Fibroblast of lung (primary cell): ENCODE data around the gene RPL23. TPM values are rescaled to one million over a fixed set of nuclear protein-coding genes. Genes with fewer than 3 reads are reported as not detected.

ENCODE experiments used
- DNase-seq, 2 donors: peaks; one replicate each; pipeline versions ENCODE4 v3.0.0 to v3.0.0-alpha.2; 2010; ENCODE audit warnings: low read depth in 2 of 2
- H2AFZ ChIP-seq: 2 replicates; pipeline ENCODE4 v1.5.1; 2012; ENCODE audit warnings: low read length, control low read depth, inconsistent platforms
- H3K27ac ChIP-seq: 2 replicates; pipeline ENCODE4 v1.5.1; 2011; ENCODE audit warnings: low read length, control low read depth; ENCODE audit not compliant: insufficient read depth
- H3K27me3 ChIP-seq: 2 replicates; pipeline ENCODE4 v1.5.1; 2011; ENCODE audit warnings: mild to moderate bottlenecking, low read length; ENCODE audit not compliant: control insufficient read depth, insufficient read depth
- H3K36me3 ChIP-seq: 2 replicates; pipeline ENCODE4 v1.5.1; 2011; ENCODE audit warnings: low read length; ENCODE audit not compliant: control insufficient read depth, insufficient read depth
- H3K4me1 ChIP-seq: 2 replicates; pipeline ENCODE4 v1.5.1; 2011; ENCODE audit warnings: low read length; ENCODE audit not compliant: control insufficient read depth, insufficient read depth; ENCODE audit errors: extremely low read depth
- H3K4me2 ChIP-seq: 2 replicates; pipeline ENCODE4 v1.5.1; 2011; ENCODE audit warnings: low read length, control low read depth; ENCODE audit not compliant: insufficient read depth; ENCODE audit errors: extremely low read depth
- H3K4me3 ChIP-seq, 4 experiments: fragments of 200-600 bp in 1 of 4; sonication (generic) in 1 of 4; replicated peaks in 1 of 4; 2 replicates each; pipeline ENCODE4 v1.5.1; 2011 to 2016; ENCODE audit warnings: low read length in 4 of 4, low read depth in 3 of 4, mild to moderate bottlenecking in 3 of 4, control low read depth in 2 of 4, inconsistent platforms in 1 of 4, mixed read lengths in 1 of 4; ENCODE audit not compliant: insufficient read depth in 1 of 4; ENCODE audit errors: control extremely low read depth in 1 of 4
- H3K79me2 ChIP-seq: 2 replicates; pipeline ENCODE4 v1.5.1; 2012; ENCODE audit warnings: mild to moderate bottlenecking, low read length, inconsistent platforms; ENCODE audit not compliant: control insufficient read depth, insufficient read depth
- H3K9ac ChIP-seq: 2 replicates; pipeline ENCODE4 v1.5.1; 2011; ENCODE audit warnings: mild to moderate bottlenecking, low read length, control low read depth; ENCODE audit not compliant: insufficient read depth
- H3K9me3 ChIP-seq: 2 replicates; pipeline ENCODE4 v1.5.1; 2012; ENCODE audit warnings: low read depth, low read length; ENCODE audit not compliant: control insufficient read depth, insufficient read depth
- H4K20me1 ChIP-seq: 2 replicates; pipeline ENCODE4 v1.5.1; 2011; ENCODE audit warnings: low read length; ENCODE audit not compliant: control insufficient read depth, insufficient read depth; ENCODE audit errors: extremely low read depth
- EZH2 ChIP-seq: IDR thresholded peaks from 2 replicates; pipeline ENCODE4 v1.5.1; 2012; ENCODE audit warnings: low read length, control low read depth, mild to moderate bottlenecking; ENCODE audit errors: missing control alignments
- polyA plus RNA-seq, 2 donors: library from polyadenylated mRNA; depleted of rRNA in 1 of 2; stranded (reverse) in 1 of 2; unstranded in 1 of 2; fragments of >200 nt; gene quantifications; 2 replicates each; pipeline ENCODE4 v1.2.1, GENCODE V29; 2011 to 2012; ENCODE audit warnings: missing spikeins in 1 of 2
- total RNA-seq: library from RNA; depleted of rRNA; stranded (reverse); fragments of >200 nt; gene quantifications from 2 replicates; pipeline ENCODE4 v1.2.1, GENCODE V29; 2014
- TF ChIP-seq, protein P1 (sequence below), 2 donors: IDR thresholded peaks in 1 of 2; conservative IDR thresholded peaks in 1 of 2; 1 replicate in 1 of 2; 2 replicates in 1 of 2; pipeline ENCODE4 v1.5.1; 2011 to 2012; ENCODE audit warnings: low read length in 2 of 2, control low read depth in 1 of 2, inconsistent platforms in 1 of 2, low read depth in 1 of 2, mild to moderate bottlenecking in 1 of 2

Gene RPL23
- total and polyA plus RNA-seq, 2 donors (not counting 1 experiment from before 2014, with no cell fraction given): 1,552 to 2,693 TPM

DNA sequence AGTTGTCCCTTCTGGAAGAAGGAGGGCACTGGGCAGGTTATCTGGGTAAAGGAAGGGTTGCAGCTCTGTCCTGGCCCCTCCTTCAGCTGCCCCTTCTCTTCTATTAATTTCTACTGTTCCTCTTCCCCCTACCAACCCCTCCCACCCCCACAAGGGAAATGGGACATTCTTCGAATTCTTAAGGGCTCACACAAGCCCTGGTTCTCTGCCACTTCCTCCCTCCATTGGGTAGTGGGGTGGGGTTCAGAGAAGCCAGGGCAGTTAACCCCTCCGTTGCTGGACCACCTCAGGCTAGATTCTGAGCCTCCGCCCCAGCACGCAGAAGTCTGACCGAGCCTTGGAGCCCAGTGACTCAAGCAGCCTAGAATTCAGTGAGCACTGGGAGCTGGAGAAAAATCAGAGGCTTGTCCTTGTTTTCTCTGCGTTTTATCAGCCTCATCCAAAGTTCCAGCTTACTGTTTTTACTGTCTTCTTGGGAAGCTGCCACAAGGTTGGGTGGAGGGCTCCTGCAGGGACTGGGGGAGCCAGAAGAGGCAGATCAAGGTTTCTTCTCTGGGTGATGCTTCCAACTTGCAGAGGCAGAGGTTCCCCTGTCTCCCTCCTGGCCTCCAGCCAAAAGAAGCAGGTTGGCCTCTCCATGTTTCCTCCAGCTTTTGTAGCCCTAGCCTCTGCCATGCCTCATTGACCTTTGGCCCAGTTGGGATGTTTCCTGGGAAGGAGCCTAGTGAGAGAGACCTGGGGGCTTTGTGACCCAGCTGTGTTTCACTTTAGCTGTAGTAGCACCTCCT is 26.6 kb upstream of the RPL23 start:
- H3K4me2 ChIP-seq: peak overlapping the region; percentile 81
- H3K4me1 ChIP-seq: peaks cover 58% of the 10 kb centered on the region
- no peaks in the 10 kb centered on the region for H3K27me3 ChIP-seq
- no peak for TF ChIP-seq EZH2
- TF ChIP-seq, protein P1, sequence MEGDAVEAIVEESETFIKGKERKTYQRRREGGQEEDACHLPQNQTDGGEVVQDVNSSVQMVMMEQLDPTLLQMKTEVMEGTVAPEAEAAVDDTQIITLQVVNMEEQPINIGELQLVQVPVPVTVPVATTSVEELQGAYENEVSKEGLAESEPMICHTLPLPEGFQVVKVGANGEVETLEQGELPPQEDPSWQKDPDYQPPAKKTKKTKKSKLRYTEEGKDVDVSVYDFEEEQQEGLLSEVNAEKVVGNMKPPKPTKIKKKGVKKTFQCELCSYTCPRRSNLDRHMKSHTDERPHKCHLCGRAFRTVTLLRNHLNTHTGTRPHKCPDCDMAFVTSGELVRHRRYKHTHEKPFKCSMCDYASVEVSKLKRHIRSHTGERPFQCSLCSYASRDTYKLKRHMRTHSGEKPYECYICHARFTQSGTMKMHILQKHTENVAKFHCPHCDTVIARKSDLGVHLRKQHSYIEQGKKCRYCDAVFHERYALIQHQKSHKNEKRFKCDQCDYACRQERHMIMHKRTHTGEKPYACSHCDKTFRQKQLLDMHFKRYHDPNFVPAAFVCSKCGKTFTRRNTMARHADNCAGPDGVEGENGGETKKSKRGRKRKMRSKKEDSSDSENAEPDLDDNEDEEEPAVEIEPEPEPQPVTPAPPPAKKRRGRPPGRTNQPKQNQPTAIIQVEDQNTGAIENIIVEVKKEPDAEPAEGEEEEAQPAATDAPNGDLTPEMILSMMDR (conservative IDR thresholded peaks at IDR 0.05 in 1 of 2, IDR thresholded peaks at IDR 0.05 in 1 of 2; ENCODE audit: low read depth in 1 of 2, low read length in 2 of 2): no peak
- H3K27ac ChIP-seq: peak overlapping the region; percentile 29
- no peaks in the 10 kb centered on the region for H3K9me3 ChIP-seq
- peaks cover 16% of the 10 kb centered on the region for H3K36me3 ChIP-seq
- H3K9ac ChIP-seq: no peak overlapping the region
- DNase-seq: peak; percentile 86 to 89
- H3K4me3 ChIP-seq: peak overlapping the region in 3 of 4 experiments; percentile 3 to 17 (median 11)
- no peak overlapping the region for H2AFZ ChIP-seq
- H3K79me2 ChIP-seq: peaks cover 81% of the 10 kb centered on the region
- peaks cover 2% of the 10 kb centered on the region for H4K20me1 ChIP-seq

DNA sequence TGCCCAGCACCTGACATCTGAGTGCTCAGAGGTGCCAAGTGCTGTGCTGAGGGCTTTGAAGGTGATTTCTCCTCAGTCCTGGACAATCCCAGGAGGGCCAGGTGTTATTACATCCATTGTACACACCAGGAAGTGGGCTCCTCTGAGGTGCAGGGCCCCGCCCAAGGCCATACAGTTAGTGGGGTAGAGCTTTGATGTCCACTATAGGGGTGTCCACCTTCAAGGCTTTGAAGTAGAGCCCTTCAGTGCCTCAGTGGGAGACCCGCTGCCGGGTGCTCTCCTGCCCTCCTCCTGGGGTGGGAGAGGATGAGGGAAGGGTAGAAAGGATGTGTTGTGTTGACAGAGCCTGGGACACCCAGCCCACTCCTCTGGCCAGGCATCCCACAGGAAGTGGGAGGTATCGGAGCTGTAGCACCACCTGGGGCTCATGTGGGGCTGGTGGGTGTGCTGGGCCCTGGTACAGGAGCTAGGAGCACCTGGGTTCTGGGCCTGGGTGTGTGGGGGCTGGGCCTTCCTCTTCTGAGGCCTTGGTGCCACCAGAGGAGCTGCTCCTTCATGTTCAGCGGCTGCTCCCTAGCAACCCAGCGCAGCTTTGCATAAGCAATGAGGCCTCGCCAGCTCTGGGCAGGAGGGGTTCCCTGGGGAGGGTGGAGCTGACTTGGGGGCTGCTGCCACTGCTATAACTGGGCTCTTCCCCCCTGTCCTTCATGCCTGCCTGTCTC is 23.8 kb upstream of the RPL23 start:
- no peak for DNase-seq
- TF ChIP-seq, protein P1 (conservative IDR thresholded peaks at IDR 0.05 in 1 of 2, IDR thresholded peaks at IDR 0.05 in 1 of 2; ENCODE audit: low read depth in 1 of 2, low read length in 2 of 2): no peak
- Histone ChIP-seq H3K4me3 (no peak overlapping the region), H3K27ac (peak overlapping the region; percentile 9), H2AFZ (no peak overlapping the region), H3K4me2 (peak overlapping the region; percentile 3), H3K9ac (no peak overlapping the region), H3K27me3 (no peaks in the 10 kb centered on the region), H3K9me3 (no peaks in the 10 kb centered on the region), H3K36me3 (peaks cover 18% of the 10 kb centered on the region), H3K79me2 (peaks cover 82% of the 10 kb centered on the region), H3K4me1 (peaks cover 63% of the 10 kb centered on the region), H4K20me1 (peaks cover 4% of the 10 kb centered on the region)

DNA sequence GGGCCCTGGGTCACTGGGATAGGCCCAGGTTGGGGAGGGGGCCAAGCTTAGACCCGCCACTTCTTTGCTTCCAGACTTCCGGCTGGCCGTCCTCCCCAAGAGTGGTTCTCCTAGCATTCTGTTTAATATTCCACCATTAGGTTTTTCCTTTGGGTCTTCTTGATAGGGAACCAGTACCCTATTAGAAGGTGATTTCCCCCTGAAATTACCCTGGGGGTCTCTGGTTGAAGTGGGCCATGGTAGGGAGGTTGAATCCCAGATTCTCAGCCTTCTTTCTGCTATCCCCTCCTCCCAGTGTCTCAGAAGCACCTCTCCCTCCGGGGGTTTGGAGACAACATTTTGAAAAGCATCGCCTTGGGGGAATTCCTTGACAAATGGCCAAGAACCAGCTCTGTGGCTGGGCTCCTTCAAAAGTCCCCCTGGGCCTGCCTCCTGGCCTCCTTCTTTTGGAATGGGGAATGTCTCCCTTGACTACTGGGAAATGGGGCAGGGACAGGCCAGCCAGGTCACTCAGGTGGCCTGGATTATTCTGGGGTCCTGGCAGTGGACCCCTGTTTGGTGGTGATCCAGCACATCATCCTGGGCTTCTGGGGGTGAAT is 22.1 kb upstream of the RPL23 start:
- no peak overlapping the region for H3K9ac ChIP-seq
- TF ChIP-seq, protein P1 (conservative IDR thresholded peaks at IDR 0.05 in 1 of 2, IDR thresholded peaks at IDR 0.05 in 1 of 2; ENCODE audit: low read depth in 1 of 2, low read length in 2 of 2): no peak
- no peak for TF ChIP-seq EZH2
- peaks cover 15% of the 10 kb centered on the region for H3K36me3 ChIP-seq
- H3K4me1 ChIP-seq: peaks cover 53% of the 10 kb centered on the region
- DNase-seq: no peak
- peak overlapping the region; percentile 49 for H3K4me2 ChIP-seq
- no peaks in the 10 kb centered on the region for H3K27me3 ChIP-seq
- H3K4me3 ChIP-seq: peak overlapping the region in 2 of 4 experiments; percentile 12 to 86
- peaks cover 83% of the 10 kb centered on the region for H3K79me2 ChIP-seq
- no peak overlapping the region for H3K27ac ChIP-seq
- H2AFZ ChIP-seq: no peak overlapping the region
- no peaks in the 10 kb centered on the region for H3K9me3 ChIP-seq
- H4K20me1 ChIP-seq: peaks cover 6% of the 10 kb centered on the region
